NCI-H2029 (cell line): ENCODE data around the gene SERINC1.
A peak's percentile ranks its signal among the peaks of the same experiment; 100 is the strongest.

Experiments
- DNase-seq: peaks from one replicate; lab custom pipeline; 2025; lab: John Stamatoyannopoulos, UW

SERINC1 gene

GRCh38 chr6:122432816-122433215 lies 38.8 kb downstream of the SERINC1 start:
- DNase-seq: no peak

DNA sequence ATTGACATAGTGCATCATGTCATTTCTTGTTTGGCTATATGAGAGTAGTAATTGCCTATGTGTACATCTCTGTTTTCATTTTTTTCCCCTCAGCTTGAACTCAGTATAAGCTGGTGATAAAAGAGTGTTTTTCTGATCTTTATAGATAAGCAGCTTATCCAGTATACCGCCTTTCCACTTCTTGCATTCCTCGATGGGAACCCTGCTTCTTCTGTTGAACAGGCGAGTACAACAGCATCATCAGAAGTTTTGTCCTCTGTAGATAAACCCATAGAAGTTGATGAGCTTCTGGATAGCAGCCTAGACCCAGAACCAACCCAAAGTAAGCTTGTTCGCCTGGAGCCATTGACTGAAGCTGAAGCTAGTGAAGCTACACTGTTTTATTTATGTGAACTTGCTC lies 39.8 kb downstream of the SERINC1 start:
- DNase-seq: no peak

DNA sequence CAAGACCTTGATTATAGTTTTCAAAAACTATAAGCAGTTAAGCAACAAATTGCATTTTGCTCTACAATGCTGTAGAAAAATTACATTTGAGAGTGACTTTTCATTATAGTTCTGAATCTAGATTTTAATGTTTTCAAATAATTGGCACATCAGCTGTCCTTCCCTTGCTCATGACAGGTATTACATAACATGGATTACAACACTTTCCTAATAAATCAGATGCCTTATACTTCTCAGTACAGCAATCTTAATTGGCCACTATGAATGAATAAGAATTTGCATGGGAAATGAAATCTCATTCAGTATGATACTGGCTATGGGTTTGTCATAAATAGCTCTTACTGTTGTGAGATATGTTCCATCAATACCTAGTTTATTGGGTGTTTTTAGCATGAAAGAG lies 42.3 kb downstream of the SERINC1 start:
- DNase-seq: no peak

GRCh38 chr6:122428781-122429180 lies 42.8 kb downstream of the SERINC1 start:
- DNase-seq: no peak

- DNase-seq: no peak
Observed at GRCh38 chr6:122426597-122426996, 45.0 kb downstream of the SERINC1 start.

DNA sequence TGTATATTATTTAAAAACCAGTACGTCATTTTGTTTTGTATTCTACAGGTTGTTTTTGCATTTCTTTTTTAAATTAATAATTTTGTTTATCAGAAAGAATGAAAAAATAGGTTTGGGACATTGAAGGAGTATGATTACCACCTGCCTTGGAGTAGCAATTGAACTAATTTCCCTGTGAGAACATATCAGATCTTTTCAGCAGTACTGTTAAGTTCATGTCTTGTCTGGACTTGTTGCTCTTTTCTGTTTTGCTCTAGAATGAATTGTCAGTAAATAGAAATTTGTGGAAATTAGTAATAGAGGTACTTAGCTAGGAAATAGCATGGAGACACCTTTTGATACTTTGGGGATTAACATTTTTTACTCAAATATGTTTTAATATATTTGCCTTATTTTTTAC lies 47.9 kb downstream of the SERINC1 start:
- no peak for DNase-seq

- no peak for DNase-seq
Observed at GRCh38 chr6:122422614-122423267, 48.9 kb downstream of the SERINC1 start.

DNA sequence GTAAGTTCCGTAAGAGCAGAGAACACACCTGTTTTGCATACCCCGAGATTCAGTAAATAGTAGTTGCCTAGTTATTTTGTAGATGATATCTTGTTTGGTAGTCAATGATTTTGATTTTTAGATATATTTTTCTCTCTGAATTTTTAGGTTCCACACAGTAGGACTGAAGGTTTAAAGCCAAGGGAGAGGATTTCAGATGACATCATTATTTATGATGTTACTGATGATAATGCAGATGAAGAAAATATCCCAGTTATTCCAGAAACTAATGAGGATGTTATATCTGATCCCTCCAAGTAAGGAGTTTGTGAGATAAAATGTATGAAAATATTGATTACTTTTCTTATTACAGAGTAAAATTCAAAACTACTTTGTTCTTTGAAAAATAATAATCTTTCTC lies 49.6 kb downstream of the SERINC1 start:
- DNase-seq: no peak

DNA sequence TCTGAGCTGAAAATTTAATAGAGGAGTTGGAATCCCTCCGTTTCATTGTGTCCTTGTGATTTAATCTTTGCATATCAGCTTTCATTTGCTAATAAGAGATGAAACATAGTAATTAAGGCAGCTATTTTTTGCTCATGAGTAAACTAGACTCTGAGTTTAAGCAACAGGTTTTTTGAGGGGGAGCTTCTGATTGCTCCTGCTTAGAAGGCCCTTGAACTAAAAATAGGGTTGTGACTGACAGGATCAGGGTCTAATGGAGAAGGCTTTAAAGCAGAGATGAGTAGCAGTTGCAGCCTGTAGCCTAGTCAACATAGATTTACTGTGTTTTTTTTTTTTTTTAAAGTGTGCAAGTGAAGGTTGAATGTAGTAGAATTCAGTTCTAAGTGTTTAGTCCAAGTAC lies 54.8 kb downstream of the SERINC1 start:
- DNase-seq: no peak

DNA sequence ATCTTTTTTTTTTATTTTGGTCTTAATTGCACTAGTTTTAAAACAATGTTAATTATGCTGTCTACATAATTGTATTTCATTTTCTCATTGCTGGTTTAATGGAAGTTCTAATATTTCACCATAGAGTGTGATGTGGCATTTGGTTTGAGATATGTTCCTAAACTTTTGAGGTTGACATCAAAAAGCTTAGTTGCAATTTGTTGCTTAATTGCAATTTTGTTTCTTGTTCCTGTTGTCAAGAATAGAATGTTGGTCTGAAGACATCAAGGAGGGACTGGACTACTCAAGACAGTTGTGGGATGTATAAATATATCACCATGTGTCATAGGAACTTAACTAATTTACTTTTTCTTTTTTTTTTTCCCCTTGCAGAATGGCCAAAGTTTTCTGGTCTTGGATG lies 59.6 kb downstream of the SERINC1 start:
- no peak for DNase-seq

DNA sequence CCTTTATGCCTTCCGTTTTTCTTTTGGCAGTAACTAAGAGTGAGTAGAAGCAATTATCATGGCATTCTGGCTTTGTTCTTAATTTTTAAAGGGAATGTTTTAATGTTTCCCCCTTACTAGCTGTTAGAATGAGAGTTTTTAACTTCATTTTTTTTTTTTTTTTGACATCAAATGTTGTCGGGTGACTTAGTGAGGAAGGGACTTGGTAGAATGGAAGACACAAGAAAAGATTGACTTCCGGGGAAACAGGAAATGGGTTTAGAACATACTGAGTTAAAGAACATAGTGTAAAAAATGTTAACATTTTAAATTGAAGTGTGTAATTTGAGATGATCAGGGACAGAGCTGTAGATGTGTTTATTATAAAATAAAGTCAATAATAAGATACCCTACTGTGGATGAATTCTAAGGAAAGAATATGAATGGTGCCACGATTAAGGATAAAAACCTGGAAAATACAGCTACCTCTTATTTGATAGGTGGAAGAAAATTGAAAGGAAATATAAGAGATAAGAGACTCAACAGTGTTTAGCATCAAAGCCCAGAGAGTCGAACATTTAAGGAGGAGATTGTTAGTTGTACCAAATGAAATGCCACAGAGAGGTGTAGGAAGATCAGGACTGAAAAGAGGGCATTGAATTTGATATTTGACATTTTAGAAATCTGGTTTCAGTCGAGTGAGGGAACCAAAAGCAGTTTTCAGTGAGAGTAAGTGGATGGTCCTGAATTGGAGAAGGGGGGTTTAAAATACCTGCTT lies 62.7 kb downstream of the SERINC1 start:
- no peak for DNase-seq

DNA sequence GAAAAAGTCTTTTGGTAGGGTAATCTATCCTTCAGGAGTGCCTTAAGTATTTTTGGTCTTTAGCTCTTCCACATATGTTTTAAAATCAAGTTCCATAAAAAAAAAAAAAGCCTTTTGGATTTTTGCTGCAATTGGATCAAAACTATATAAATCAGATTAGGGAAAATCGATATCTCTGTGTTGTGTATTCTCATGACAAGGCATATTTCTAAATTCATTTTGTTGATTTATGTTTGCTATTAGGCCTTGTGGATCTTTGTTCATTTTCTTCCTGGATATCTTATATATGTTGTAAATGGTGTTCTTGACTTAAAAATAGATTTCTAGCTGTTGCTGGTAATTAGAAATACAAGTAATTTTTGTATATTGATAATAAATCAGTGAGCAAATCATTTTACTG lies 63.4 kb downstream of the SERINC1 start:
- no peak for DNase-seq

DNA sequence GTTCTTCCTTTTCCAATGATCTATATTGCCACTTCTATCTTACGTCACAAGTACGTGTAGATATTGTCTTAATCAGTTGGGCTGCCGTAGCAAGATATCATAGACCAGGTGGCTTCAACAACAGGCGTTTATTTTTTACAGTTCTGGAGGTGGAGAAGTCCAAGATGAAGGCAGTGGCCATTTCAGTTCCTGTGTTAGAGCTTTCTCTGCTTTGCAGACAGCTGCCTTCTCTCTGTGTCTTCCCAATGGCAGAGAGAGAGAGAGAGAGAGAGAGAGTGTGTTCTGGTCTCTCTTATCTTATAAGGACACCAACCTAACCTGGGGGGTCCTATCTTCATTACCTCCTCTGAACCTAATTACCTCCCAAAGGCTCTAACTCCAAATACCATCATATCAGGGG lies 63.9 kb downstream of the SERINC1 start:
- no peak for DNase-seq

- no peak for DNase-seq
Observed at GRCh38 chr6:122406187-122406586, 65.4 kb downstream of the SERINC1 start.

DNA sequence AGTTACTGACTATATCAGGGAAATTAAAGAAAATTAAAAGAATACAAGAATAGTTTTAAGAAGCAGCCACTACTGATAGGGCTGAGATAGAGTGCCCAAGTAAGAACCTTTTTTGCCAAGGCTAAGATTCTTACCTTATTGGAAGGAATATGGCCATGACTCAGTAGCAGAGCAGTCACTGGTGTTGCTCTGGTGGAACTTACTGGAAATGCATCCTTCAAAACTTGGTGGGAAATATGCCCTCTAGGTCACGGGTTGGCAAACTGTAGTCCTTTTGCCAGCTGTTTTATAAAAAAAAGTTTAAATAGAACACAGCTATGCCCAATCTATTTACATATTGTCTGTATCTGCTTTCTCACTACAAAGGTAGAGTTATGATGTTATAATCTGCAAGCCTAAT lies 66.2 kb downstream of the SERINC1 start:
- no peak for DNase-seq

DNA sequence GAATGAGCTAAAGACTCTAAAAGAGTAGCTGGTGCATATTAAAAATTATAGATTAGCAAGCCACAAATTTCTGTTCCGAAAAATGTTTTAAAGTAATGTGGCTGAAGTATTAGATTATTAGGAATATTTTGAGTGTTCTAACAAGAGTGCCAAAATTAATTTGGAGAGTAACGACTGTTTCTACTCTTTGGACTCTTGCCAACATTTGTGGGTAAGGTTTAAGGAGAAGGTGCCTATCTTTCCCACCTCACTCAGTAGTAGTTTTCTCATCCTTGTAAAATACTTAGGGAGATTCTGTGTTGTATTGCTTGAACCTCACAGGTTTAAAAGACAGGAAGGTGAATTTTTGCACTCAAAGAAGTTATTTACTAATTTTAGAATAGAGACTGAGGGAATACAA lies 67.2 kb downstream of the SERINC1 start:
- no peak for DNase-seq

GRCh38 chr6:122401104-122401503 lies 70.5 kb downstream of the SERINC1 start:
- DNase-seq: no peak

- no peak for DNase-seq
Observed at GRCh38 chr6:122400462-122401089, 71.0 kb downstream of the SERINC1 start.

DNA sequence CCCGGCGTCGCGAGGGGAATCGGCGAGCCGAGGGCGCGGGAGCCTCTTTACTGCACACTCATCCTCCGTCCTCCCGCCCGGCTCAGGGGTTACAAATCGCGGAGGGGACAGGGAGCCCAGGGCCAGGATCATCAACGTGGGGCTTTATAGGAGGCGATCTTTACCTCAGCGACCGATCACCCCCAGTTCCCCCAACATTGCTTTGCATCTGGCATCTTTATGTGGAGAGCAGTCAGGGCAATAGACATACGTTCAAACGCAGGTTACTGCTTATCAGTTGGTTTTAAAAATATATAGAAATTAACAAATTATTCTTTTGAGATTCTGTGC lies 71.5 kb downstream of the SERINC1 start:
- DNase-seq: peak; percentile 29

DNA sequence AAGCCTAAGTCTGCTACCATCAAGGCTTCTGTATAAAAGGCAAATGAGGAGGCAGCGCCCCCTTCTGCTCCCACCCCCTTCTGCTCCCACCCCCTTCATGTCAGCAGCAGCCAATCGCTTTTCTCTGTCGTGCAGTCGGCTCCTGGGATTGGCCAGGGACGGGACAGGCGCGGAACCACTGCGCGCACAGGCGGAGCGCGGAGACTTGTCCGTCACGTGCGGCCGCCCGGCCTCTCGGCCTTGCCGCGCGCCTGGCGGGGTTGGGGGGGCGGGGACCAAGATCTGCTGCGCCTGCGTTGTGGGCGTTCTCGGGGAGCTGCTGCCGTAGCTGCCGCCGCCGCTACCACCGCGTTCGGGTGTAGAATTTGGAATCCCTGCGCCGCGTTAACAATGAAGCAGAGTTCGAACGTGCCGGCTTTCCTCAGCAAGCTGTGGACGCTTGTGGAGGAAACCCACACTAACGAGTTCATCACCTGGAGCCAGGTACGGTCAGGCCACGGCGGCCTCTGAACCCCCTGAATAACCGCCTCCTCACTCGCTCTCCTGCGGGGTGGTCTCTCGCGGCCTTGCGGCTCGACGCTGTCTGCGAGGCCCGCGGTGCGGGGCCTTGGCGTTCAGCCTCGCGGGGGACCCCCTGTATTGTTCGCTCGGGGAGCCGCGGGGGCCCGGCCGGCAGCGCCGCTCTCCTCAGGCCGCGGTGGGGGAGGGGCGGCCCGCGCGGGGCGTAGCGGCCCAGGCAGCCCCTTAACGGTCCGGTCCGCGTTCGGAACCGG lies 72.1 kb downstream of the SERINC1 start, which contains the start of gene HSF2:
HSF2 (plus strand) TSS at position 305 of the 773 bp plus-strand sequence; CDS start at position 391, 86 bp downstream.
- DNase-seq: peak; percentile 99

DNA sequence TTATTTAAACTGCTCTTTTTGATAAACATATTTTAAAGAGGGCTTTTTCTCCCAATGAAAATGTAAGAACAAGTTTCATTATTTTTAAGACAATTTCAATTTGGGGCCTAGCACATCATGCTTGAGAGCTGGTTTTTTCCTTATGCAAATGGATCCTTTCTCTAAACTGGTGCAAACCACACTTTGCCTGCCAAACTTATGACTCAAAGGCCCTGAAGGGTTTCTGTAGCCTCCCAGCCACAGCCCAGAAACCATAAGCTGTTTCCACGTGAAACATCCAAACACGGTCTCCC lies 72.6 kb downstream of the SERINC1 start:
- no peak for DNase-seq

- DNase-seq: no peak
Observed at GRCh38 chr6:122394016-122394415, 77.6 kb downstream of the SERINC1 start.

DNA sequence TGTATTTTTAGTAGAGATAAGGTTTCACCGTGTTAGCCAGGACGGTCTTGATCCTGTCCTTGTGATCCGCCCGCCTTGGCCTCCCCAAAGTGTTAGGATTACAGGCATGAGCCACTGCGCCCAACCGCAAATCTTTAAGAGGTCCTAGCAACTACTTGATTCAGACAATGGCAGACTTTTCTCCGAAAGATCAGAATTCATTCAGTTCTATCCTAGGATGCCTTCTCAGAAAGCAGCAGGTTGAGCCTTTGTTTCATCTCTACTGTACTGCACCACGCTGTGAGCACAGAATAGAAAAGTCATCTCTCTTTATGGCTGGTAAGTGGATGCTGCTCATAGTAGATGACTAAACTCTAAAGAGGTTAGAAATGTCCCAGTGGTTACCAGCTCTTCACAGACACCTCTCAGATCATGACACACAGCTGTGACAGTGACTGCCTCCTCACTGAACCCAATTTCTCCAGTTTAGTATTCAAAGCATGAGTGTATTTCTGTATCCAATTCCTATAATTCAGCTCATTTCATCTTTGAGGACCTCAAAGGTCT lies 78.2 kb downstream of the SERINC1 start:
- no peak for DNase-seq
